Measurements from ENCODE around the gene TRIM46.
"Not testable (repeated sequence)": the region's sequence is repeated elsewhere in the genome, so short reads cannot be mapped to it uniquely, and the experiment has no call there.

TRIM46 gene

GRCh38 chr1:155233502-155233901 is 59.9 kb downstream of the TRIM46 start:
- DNase-seq, result not testable (repeated sequence)
